Diencephalon (tissue), 1 donor: ENCODE data around the gene TYROBP. TPM values are rescaled to one million over a fixed set of nuclear protein-coding genes. Genes with fewer than 3 reads are reported as not detected.

ENCODE experiments used
- small RNA-seq: library from RNA; depleted of rRNA; stranded (forward); fragments of <200 nt; gene quantifications from one replicate; pipeline ENCODE3, GENCODE V24; 2014
- total RNA-seq: library from RNA; depleted of rRNA; stranded (reverse); fragments of >200 nt; gene quantifications from one replicate; pipeline ENCODE4 v1.2.3, GENCODE V29; 2014

TYROBP gene
- total RNA-seq: 5.5 TPM

DNA sequence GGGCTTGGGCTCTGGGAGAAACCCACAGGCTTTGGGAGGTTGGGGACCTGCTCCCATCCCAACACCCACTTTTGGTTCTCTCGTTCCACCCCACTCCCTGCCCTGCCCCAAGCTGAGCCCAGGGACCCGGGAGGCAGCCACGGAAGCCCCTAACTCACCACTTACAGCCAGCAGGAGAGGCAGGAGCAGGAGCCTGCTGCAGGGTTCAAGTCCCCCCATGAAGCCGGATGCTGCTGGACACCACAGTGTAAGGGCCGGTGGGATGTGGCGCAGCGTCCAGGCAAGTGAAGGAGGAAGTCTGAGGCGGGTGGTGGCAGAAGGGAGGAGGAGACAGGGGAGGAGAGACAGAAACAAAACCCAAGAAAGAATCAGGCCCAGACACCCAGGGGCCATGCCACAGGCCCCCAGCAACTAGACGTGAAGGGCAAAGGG, at the start of gene TYROBP:
TSS of gene TYROBP (minus strand) at position 286 of the 432 bp plus-strand sequence. CDS start at position 219, 67 bp downstream.

DNA sequence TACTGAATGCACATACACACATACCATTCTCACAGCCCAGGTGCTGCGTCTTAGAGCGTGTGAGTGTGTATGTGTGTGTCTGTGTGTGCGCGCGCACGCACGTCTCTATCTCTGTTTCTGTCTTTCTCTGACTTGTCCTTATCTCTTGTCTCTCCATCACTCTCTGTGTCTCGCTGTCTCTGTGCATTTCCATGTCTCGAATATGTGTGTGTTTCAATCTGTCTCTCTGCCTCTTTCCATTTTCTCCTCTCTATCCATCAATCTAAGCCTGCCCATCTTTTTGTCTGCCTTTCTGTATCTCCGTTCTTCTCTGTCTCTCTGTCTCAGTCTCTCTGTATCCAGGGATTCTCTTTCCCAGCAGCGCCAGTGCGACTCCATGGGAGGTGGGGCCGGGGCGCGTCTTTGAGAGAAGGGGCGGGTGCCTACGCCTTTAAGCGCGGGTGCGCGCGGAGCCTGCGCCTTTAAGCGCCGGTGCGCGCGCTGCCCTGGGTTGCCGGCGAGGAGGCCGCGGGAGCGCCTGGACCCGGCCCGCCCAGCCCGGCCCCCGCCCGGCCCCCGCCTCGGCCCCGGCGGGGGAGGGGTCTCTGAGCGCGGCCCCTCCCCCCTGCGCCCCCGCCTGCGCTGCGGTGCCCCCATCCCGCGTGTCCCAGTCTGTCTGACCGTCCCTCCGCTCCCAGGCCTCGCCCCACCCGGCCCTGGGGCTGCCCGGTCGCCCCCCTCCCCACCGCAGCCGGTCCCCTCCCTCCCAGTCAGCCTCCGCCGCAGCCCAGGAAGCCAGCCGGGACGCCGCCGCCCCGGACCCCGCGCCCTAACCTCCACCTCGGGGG, 28.0 kb upstream of the TYROBP start, which contains the start of gene LRFN3:
TSS of gene LRFN3 (plus strand) at position 464 of the 827 bp plus-strand sequence. CDS start 3,052 bp downstream, outside the sequence.

DNA sequence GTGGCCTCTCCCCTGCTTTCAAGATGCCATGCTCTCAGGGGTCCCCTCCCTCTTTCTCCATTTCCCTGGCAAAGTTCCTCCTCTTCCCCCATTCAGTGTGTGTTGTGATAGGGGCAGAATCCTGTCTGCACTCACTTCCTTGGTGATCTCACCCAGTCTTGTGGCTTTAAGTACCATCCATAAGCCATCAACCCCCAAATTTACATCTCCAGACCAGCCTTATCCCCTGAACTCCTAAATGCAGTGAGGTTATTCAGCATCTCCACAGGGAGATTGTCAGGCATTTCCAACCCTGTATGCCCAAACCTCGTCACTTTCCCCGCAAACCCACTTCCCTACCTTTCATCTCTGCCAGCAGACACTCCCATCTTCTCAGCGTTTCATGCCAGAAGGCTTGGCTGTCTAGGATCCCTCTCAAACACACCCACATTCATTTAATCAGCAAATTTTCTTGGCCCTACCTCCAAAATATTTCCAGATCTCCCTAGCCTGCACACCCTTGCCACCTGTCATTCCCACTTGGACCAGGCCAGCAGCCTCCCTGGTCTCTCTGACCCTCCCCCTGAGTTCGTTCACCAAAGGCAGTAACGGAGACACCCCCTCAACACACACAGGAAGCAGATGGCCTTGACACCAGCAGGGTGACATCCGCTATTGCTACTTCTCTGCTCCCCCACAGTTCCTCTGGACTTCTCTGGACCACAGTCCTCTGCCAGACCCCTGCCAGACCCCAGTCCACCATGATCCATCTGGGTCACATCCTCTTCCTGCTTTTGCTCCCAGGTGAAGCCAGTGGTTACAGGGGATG, 6.0 kb downstream of the TYROBP start, which contains the start of gene HCST:
TSS of gene HCST (plus strand) at position 676 of the 808 bp plus-strand sequence. CDS start at position 741, 65 bp downstream.

DNA sequence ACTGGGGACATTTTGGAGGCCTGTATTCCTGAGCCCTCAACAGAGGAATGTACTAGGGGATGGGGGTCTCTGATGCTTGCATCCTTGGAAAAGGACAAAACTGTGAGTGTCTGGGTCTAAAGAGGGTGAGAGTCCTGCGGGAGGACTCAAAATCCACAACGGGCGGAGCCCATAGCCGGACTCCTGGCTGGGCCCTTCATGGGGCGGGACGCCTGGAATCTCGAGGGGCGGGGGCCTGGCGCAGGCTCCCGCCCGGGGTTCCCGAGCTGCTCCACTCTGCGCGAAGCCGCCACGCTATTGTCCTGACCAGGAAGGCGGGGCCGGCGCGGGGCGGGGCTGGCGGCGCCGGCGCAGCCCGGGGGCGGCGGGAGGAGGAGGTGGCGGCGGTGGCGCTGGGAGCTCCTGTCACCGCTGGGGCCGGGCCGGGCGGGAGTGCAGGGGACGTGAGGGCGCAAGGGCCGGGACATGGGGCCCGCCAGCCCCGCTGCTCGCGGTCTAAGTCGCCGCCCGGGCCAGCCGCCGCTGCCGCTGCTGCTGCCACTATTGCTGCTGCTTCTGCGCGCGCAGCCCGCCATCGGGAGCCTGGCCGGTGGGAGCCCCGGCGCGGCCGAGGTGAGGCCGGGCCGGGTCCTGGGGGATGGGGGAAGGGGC, 39.8 kb downstream of the TYROBP start, which contains the start of gene APLP1:
TSS of gene APLP1 (plus strand) at position 403 of the 651 bp plus-strand sequence. CDS start at position 466, 63 bp downstream.

DNA sequence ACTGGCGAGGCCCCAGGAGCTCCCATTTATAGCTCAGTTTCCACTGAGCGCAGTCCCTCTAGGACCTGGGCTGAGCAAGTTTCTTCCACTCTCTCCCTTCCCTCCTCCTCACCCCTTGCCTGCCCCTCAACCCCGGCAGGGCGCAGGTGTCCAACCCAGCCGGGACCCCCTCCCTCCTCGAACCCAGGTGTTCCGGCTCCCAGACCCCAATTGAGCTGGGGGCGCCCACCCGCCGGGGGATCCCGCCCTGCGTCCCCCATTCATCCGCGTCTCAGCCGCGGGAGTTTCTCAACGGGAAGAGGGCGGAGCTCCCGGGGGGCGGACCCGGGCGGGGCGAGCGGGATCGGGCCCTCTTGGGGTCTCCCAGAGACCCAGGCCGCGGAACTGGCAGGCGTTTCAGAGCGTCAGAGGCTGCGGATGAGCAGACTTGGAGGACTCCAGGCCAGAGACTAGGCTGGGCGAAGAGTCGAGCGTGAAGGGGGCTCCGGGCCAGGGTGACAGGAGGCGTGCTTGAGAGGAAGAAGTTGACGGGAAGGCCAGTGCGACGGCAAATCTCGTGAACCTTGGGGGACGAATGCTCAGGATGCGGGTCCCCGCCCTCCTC, 51.4 kb downstream of the TYROBP start, which contains the start of gene KIRREL2:
TSS of gene KIRREL2 (plus strand) at position 366 of the 604 bp plus-strand sequence. CDS start at position 575, 209 bp downstream.

Small RNA genes lying within 50 kb of the gene (small RNA-seq; reads per million reads assigned to genes)
- gene AF038458.1 (not detected), gene RN7SL402P (not detected)

Other genes starting within 250 kb of the TYROBP start
- gene UPK1A, start 241.8 kb downstream of the TYROBP start, total RNA-seq: not detected
- not detected for gene ZBTB32, start 203.7 kb downstream of the TYROBP start, total RNA-seq
- gene KMT2B, start 190.3 kb downstream of the TYROBP start, total RNA-seq: 6.2 TPM
- 0.46 TPM for gene IGFLR1, start 165.8 kb downstream of the TYROBP start, total RNA-seq
- 10.8 TPM for gene U2AF1L4, start 162.9 kb downstream of the TYROBP start, total RNA-seq
- gene PSENEN, start 162.6 kb downstream of the TYROBP start, total RNA-seq: 23.5 TPM
- gene LIN37, start 159.7 kb downstream of the TYROBP start, total RNA-seq: 12.0 TPM
- 0.23 TPM for gene HSPB6, start 151.3 kb downstream of the TYROBP start, total RNA-seq
- gene PROSER3, start 150.1 kb downstream of the TYROBP start, total RNA-seq: 5.5 TPM
- gene ARHGAP33, start 132.7 kb downstream of the TYROBP start, total RNA-seq: 68.0 TPM
- gene PRODH2, start 95.5 kb downstream of the TYROBP start, total RNA-seq: not detected
- gene NPHS1, start 55.8 kb downstream of the TYROBP start, total RNA-seq: 0.46 TPM
- 1.8 TPM for gene KIRREL2, start 51.4 kb downstream of the TYROBP start, total RNA-seq
- 328 TPM for gene APLP1, start 39.7 kb downstream of the TYROBP start, total RNA-seq
- gene NFKBID, start 7.8 kb downstream of the TYROBP start, total RNA-seq: 2.8 TPM
- 0.92 TPM for gene HCST, start 5.8 kb downstream of the TYROBP start, total RNA-seq
- gene LRFN3, start 28.1 kb upstream of the TYROBP start, total RNA-seq: 21.2 TPM
- gene SDHAF1, start 86.9 kb upstream of the TYROBP start, total RNA-seq: 17.3 TPM
- gene SYNE4, start 100.5 kb upstream of the TYROBP start, total RNA-seq: 1.6 TPM
- 13.6 TPM for gene ALKBH6, start 105.9 kb upstream of the TYROBP start, total RNA-seq
- gene CLIP3, start 124.6 kb upstream of the TYROBP start, total RNA-seq: 42.4 TPM
- 4.8 TPM for gene THAP8, start 146.0 kb upstream of the TYROBP start, total RNA-seq
- 2.3 TPM for gene WDR62, start 146.6 kb upstream of the TYROBP start, total RNA-seq
- gene OVOL3, start 202.8 kb upstream of the TYROBP start, total RNA-seq: not detected
- gene POLR2I, start 206.6 kb upstream of the TYROBP start, total RNA-seq: 104 TPM
- 289 TPM for gene TBCB, start 207.2 kb upstream of the TYROBP start, total RNA-seq
- 138 TPM for gene CAPNS1, start 231.8 kb upstream of the TYROBP start, total RNA-seq
- 2.3 TPM for gene COX7A1, start 244.2 kb upstream of the TYROBP start, total RNA-seq